GM21825 (cell line): ENCODE measurements around the gene PRF1.

ENCODE experiments used
- ATAC-seq: cut with Tn5 transposase; IDR thresholded peaks from one replicate; pipeline ENCODE4 v1.9.1; 2021; ENCODE audit warnings: mild to moderate bottlenecking, moderate library complexity; ENCODE audit not compliant: unreplicated experiment

Gene PRF1

GRCh38 chr10:70579234-70580002, 23.1 kb downstream of the PRF1 start:
- ATAC-seq = no peak

GRCh38 chr10:70578371-70578947, 24.1 kb downstream of the PRF1 start:
- ATAC-seq = peak; percentile 55

- ATAC-seq = peak; percentile 0
These were observed 25.6 kb downstream of the PRF1 start for GRCh38 chr10:70576803-70577517.

DNA sequence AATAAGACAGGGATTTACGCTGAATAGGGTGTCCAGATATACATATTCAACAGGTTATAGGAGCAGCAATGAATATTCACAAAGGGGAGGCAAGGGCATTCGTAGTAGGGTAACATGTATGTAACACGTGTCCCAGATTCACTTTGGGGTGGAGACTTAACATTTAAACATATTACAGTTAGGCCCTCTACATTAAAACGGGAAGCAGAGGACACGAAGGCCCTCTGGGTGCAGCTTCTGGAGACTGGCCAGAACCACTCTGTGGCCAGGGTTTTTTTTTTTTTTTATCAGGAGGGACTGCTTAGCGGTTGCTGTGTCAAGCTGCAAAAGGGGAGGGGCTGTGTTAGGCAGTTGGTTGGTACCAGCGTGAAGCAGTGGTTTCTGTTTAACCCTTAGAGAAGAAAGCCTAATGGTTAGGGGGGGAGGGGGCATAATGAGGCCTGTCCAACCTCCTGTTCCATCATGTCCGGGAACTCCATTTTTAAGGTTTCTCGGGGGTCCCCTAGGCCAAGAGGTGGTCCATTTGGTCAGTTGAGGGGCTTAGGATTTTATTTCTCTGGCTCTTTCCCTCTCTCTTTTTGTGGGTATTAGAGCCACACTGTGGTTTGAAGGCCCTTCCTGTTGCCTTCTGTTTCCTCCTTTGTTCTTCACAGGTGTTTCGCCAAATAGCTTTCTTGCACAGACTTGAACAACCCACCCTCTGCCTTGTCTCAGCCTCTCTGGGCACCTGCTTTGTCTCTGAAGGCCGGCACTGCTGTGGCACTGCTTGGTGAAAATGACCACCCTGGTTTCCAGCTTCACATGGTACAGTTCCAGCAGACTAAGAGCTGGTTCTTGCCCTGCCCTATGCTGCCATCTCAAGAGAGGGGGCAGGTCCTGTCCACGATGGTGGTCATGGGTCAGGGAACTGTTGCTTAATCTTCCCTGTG, 26.4 kb downstream of the PRF1 start:
- peak; percentile 46 for ATAC-seq

DNA sequence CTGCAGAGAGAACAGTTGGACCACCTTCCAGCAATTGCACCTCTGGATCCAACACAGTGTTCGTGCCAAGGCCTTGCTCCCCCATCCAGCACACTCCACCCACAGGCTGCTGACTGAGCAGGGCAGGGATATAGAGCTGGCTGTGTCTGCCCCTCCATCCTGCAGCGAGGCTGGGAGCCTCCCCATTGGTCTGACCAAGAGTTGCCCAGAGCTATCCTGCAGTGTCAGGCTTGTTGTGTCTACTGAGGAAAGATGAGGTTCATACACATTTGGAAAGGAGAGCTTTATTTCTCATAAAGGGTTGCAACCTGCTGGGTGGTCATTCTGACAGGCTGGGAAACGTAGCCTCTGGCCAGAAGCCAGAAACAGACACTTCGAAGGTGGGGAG, 27.1 kb downstream of the PRF1 start:
- no peak for ATAC-seq

DNA sequence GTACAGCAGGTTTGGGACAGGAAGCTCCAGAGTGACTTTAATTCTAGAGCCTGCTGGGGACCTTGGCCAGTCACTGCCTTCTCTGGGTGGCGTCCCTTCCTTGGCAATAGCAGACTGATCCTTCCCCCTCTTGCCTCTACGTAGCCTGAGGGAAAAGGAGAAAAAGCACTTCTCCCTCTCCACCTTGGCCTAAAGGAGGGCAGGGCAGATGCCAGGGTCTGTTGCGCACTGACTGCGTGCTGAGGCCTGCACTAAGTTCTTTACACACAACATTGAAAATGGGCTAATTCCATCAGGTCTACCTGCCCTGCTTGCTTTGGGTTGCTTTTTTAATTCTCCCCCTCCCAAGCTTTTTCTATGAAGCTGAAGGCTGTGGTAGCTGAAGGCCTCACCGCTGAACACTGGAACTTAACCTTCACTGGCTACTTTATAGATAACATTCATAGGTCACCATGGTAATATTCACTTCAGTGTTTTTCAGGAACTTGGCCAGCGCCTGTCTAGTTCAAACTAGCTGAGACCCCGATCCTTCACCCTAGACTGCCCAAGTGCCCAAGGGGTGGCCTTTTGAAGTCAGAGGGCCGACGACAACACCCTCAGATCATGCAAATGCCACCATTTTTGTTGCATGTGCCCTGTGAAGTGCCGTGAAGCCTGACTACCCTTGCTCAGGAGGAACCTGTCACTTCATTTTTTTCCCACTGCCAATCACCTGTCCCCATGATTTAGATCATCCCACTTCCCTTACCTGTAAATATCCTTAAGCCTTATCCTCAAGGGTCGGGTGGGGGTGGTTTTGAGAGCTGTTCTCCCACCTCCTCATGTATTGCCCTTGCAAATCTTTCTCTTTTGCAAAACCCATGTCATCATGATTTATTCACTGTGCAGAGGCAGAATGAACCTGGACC, 28.7 kb downstream of the PRF1 start:
- no peak for ATAC-seq

- no peak for ATAC-seq
These were observed 30.7 kb downstream of the PRF1 start for GRCh38 chr10:70571636-70572439.

DNA sequence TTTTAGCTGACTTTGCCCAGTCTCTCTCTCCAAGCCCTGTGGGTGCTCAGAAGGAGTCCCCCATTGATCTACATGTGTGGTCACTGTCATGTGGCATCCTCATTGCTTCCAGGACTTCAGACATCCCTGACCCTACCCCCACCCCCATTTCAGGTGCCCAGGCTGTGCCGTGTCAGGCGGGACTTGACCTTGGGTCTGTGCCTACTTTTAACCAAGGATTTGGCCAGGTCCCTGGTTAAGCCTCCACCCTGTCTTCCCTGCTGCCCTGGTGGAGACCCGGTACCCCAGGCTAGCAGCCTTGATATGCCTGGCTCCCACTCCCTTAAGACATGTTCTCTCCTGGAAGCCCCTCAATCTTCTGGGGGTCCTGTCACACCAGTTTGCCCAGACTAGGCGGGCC, 31.3 kb downstream of the PRF1 start:
- ATAC-seq = no peak

GRCh38 chr10:70568781-70569495, 33.6 kb downstream of the PRF1 start:
- ATAC-seq = no peak

DNA sequence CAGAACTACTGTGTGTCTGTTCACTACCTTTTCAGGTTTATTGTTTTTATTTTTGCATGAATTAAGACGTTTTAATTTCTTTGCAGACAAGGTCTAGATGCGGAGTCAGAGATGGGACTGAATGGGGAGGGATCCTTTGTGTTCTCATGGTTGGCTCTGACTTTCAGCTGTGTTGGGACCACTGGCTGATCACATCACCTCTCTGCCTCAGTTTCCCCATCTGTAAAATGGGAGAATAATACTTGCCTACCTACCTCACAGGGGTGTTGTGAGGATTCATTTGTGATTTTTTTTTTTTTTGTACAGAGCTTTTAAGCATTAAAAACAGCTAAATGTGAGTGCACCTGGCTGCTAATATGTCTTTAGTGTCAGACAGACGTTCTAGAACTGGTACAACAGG, 34.4 kb downstream of the PRF1 start:
- no peak for ATAC-seq

DNA sequence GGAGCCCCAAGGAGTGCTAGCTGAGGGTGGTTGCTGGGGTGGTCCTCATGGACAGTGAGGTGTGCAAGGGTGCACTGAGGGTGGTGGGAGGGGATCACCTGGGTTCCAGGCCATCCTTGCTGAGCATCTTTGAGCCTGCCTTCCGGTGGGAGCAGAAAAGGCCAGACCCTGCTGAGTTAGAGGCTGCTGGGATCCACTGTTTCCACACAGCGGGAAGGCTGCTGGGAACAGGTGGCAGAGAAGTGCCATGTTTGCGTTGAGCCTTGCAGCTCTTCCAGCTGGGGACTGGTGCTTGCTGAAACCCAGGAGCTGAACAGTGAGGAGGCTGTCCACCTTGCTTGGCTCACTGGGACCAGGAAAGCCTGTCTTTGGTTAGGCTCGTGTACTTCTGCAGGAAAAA, 34.9 kb downstream of the PRF1 start:
- ATAC-seq = no peak

DNA sequence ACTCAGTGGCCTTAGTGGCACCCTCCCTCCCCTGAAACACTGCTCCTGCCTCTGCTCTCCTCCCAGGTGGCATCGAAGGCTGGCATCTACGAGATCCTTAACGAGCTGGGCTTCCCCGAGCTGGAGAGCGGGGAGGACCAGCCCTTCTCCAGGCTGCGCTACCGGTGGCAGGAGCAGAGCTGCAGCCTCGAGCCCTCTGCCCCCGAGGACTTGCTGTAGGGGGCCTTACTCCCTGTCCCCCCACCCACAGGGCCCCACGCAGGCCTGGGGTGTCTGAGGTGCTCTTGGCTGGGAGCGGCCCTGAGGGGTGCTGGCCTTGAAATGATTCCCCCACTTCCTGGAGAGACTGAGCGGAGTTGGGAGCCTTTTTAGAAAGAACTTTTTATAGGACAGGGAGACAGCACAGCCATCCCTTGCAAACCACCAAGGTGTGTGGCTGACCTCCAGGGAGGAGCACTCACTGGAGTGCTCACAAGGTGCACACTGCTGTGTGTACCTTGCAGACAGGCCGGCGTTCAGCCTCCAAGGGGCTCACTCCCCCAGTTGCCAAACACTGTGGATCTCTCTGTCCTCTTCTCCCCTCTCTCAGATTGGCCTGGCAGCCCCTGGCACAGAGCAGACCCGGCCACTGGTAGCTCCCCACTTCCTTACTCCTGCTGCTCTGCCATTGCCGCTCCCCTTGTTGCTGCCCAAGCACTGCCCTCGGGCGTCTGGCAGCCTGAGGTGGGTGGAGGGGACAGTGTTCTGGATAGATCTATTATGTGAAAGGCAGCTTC, 35.8 kb downstream of the PRF1 start:
- no peak for ATAC-seq

- no peak for ATAC-seq
These were observed 36.7 kb downstream of the PRF1 start for GRCh38 chr10:70565556-70566514.

DNA sequence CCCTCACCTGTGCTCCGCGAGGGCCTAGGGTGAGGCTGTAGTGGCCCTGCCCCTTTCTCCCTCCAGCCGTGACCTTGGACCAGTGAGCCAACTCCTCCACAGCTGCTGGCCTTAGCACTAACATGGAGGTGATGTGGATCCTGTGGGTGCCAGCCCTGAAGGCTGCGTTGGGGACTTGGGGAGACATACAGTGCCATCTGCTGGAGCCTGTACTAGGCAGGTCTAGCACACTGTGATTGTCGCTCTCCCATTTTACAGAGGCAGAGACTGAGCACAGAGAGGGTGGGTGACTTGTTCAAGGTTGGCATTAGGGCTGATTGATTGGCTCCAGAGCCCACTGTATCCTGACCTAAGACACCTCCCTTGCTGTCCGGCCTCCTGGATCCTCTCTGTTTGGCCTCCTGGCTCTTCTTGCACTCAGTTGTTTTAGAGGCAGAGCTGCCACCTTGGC, 37.6 kb downstream of the PRF1 start:
- no peak for ATAC-seq

GRCh38 chr10:70564113-70564725, 38.3 kb downstream of the PRF1 start:
- no peak for ATAC-seq

DNA sequence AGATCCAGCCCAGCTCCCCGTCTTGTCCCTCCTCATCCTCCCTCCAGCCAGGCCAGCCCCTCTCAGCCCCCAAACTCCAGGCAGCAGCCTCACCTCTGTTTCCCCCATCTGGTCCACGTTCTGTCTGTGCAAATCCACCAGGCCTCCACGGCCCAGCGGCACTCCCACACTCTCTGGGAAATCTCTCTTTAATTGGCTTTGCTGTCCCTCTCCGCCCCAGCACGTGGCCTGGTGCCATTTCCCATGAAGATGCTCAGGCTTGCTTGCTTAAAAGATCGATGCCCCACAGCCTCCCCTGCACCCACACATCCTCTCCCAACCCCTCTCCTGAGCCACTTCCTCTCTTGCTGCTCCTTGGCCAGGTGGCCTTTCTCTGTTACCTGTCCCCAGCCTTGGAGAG, 39.3 kb downstream of the PRF1 start:
- ATAC-seq = no peak
